ENCODE results near the gene BLMH. TPM values are rescaled to one million over a fixed set of nuclear protein-coding genes. Genes with fewer than 3 reads are reported as not detected.

Gene BLMH
- total RNA-seq, 3 donors from 2014 or later = 20.5 to 29.4 (median 21.3) TPM

DNA sequence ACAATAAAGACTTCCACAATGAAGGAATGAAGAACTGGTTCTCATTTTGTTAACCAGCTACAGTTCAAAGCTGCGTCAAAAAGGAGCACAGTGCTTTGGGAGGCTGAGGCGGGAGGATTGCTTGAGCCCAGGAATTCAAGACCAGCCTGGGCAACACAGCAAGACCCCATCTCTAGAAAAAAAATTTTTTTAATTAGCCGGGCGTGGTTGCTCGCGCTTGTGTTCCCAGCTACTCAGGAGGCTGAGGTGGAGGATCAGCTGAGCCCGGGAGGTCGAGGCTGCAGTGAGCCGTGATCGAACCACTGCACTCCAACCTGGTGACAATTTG lies 55.5 kb downstream of the BLMH start:
- Histone ChIP-seq H3K4me1 (peaks cover 0 to 6% of the 10 kb centered on the region in 2 donors), H3K27ac (no peak overlapping the region), H3K36me3 (no peaks in the 10 kb centered on the region), H3K9me3 (no peaks in the 10 kb centered on the region), H3K4me3 (peak overlapping the region; percentile 40 to 73 (median 48)), H3K27me3 (peaks cover 10 to 40% of the 10 kb centered on the region in 2 donors)
- TF ChIP-seq, protein P1, sequence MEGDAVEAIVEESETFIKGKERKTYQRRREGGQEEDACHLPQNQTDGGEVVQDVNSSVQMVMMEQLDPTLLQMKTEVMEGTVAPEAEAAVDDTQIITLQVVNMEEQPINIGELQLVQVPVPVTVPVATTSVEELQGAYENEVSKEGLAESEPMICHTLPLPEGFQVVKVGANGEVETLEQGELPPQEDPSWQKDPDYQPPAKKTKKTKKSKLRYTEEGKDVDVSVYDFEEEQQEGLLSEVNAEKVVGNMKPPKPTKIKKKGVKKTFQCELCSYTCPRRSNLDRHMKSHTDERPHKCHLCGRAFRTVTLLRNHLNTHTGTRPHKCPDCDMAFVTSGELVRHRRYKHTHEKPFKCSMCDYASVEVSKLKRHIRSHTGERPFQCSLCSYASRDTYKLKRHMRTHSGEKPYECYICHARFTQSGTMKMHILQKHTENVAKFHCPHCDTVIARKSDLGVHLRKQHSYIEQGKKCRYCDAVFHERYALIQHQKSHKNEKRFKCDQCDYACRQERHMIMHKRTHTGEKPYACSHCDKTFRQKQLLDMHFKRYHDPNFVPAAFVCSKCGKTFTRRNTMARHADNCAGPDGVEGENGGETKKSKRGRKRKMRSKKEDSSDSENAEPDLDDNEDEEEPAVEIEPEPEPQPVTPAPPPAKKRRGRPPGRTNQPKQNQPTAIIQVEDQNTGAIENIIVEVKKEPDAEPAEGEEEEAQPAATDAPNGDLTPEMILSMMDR (IDR thresholded peaks at IDR 0.05) = no peak
- TF ChIP-seq POLR2AphosphoS5 (IDR thresholded peaks at IDR 0.05) (no peak), POLR2A (IDR thresholded peaks at IDR 0.05) (no peak)
- no peak for DNase-seq (ENCODE audit: low spot score in 2 of 2)
- intact Hi-C loops (cut with DNase I; ENCODE audit: low total_unique reads) = loop anchor here (5.0 kb wide), 1 partner anchor 1184 kb away; no protein-coding TSS in a partner anchor

- Histone ChIP-seq H3K27ac (no peak within 1 kb of the TSS), H3K4me1 (peaks cover 0 to 6% of the 10 kb centered on the region in 2 donors), H3K9me3 (no peaks in the 10 kb centered on the region), H3K4me3 (peak within 1 kb of the TSS; percentile 40 to 73 (median 48)), H3K27me3 (peaks cover 10 to 40% of the 10 kb centered on the region in 2 donors), H3K36me3 (no peaks in the 10 kb centered on the region)
- intact Hi-C loops (cut with DNase I; ENCODE audit: low total_unique reads) = loop anchor here (5.0 kb wide), 1 partner anchor 1183 kb away; no protein-coding TSS in a partner anchor
- no peak for DNase-seq (ENCODE audit: low spot score in 2 of 2)
- no peak for TF ChIP-seq POLR2AphosphoS5 (IDR thresholded peaks at IDR 0.05)
- TF ChIP-seq, protein P1 (IDR thresholded peaks at IDR 0.05) = no peak
- no peak for TF ChIP-seq POLR2A (IDR thresholded peaks at IDR 0.05)
These were observed 56.1 kb downstream of the BLMH start, which contains the start of gene SLC6A4 for GRCh38 chr17:30235386-30236296. Gene SLC6A4, minus strand, starts transcription at chr17:30235697. Its CDS starts 13,739 bp downstream, at chr17:30221958.

DNA sequence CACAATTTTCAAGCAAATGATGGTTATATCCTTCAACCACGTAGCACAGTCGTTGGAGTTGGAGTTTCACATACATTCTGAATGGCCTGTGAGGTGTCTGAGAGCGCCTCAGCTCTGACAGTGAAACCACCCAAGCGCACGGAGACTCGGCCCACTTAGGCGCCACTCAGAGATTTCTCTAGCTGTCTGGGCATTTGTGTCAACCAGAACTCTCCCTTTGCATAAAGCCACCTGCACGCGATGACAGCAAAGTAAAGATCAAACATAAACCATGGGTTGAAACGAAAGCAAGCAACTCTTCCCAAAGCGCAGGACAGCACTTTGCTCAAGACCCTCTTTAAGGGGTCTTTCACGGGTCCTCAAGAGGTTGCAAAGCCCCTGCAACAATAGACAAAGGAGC lies 56.8 kb downstream of the BLMH start:
- Histone ChIP-seq H3K27ac (no peak overlapping the region), H3K36me3 (no peaks in the 10 kb centered on the region), H3K4me1 (peaks cover 0 to 6% of the 10 kb centered on the region in 2 donors), H3K9me3 (no peaks in the 10 kb centered on the region), H3K27me3 (peaks cover 10 to 40% of the 10 kb centered on the region in 2 donors), H3K4me3 (peak overlapping the region; percentile 40 to 73 (median 48))
- TF ChIP-seq, protein P1 (IDR thresholded peaks at IDR 0.05) = no peak
- TF ChIP-seq POLR2AphosphoS5 (IDR thresholded peaks at IDR 0.05) (no peak), POLR2A (IDR thresholded peaks at IDR 0.05) (no peak)
- no peak for DNase-seq (ENCODE audit: low spot score in 2 of 2)
- intact Hi-C loops (cut with DNase I; ENCODE audit: low total_unique reads) = loop anchor here (5.0 kb wide), 1 partner anchor 1183 kb away; no protein-coding TSS in a partner anchor

GRCh38 chr17:30234296-30234695 lies 57.4 kb downstream of the BLMH start:
- peaks cover 0 to 6% of the 10 kb centered on the region in 2 donors for H3K4me1 ChIP-seq
- H3K27me3 ChIP-seq = peaks cover 10 to 40% of the 10 kb centered on the region in 2 donors
- H3K27ac ChIP-seq = no peak overlapping the region
- intact Hi-C loops (cut with DNase I; ENCODE audit: low total_unique reads) = no loop called here
- H3K36me3 ChIP-seq = no peaks in the 10 kb centered on the region
- H3K4me3 ChIP-seq = no peak overlapping the region
- DNase-seq (ENCODE audit: low spot score in 2 of 2) = no peak
- no peaks in the 10 kb centered on the region for H3K9me3 ChIP-seq
- no peak for TF ChIP-seq POLR2A (IDR thresholded peaks at IDR 0.05)
- TF ChIP-seq POLR2AphosphoS5 (IDR thresholded peaks at IDR 0.05) = no peak
- TF ChIP-seq, protein P1 (IDR thresholded peaks at IDR 0.05) = no peak
